ENCODE data around the gene HCK. TPM values are rescaled to one million over a fixed set of nuclear protein-coding genes. Genes with fewer than 3 reads are reported as not detected.

HCK gene
- total RNA-seq, 1 experiment from 2014 or later, result 0.17 TPM

DNA sequence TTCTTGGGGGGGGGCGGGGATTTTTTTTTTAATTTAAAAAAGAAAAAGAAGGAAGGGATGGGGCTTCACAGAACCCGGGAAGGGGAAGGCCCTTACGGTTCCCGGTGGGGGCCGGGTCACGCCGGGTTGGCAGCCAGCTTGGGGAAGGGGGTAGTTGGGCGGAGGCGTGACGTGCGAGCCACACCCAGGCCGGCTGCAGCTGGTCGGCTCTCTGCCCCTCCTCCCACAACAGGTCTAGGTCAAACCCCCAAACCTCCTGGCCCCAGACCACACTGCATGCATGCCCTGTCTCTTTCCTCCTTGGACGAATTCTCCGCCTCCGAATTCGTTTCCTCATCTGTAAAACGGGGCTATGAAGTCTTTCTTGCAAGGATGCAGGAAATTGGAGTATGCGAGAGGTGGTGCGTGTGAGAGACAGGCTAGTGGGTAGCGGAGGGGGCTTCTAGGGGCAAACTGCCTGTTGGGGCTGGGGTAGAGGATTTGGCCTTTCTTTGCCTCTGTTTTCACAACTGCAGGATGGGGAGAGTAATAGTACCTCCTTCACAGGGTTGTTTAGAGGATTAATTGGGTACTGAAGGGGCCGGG, 828 bp downstream of the HCK start (continued):
- TF ChIP-seq, protein P1, sequence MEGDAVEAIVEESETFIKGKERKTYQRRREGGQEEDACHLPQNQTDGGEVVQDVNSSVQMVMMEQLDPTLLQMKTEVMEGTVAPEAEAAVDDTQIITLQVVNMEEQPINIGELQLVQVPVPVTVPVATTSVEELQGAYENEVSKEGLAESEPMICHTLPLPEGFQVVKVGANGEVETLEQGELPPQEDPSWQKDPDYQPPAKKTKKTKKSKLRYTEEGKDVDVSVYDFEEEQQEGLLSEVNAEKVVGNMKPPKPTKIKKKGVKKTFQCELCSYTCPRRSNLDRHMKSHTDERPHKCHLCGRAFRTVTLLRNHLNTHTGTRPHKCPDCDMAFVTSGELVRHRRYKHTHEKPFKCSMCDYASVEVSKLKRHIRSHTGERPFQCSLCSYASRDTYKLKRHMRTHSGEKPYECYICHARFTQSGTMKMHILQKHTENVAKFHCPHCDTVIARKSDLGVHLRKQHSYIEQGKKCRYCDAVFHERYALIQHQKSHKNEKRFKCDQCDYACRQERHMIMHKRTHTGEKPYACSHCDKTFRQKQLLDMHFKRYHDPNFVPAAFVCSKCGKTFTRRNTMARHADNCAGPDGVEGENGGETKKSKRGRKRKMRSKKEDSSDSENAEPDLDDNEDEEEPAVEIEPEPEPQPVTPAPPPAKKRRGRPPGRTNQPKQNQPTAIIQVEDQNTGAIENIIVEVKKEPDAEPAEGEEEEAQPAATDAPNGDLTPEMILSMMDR (IDR thresholded peaks at IDR 0.05 in 2 of 3, conservative IDR thresholded peaks at IDR 0.05 in 1 of 3; ENCODE audit: borderline replicate concordance in 1 of 3, insufficient read depth in 1 of 3, low read depth in 2 of 3, low read length in 2 of 3), result no peak
- TF ChIP-seq SIN3A (IDR thresholded peaks at IDR 0.05; ENCODE audit: low read depth) (no peak), CEBPB (IDR thresholded peaks at IDR 0.05; ENCODE audit: low read depth) (no peak), FOSL1 (IDR thresholded peaks at IDR 0.05; ENCODE audit: low read depth) (no peak), ELF1 (IDR thresholded peaks at IDR 0.05; ENCODE audit: borderline replicate concordance, low read depth) (no peak), SRF (IDR thresholded peaks at IDR 0.05; ENCODE audit: low read depth) (no peak)

DNA sequence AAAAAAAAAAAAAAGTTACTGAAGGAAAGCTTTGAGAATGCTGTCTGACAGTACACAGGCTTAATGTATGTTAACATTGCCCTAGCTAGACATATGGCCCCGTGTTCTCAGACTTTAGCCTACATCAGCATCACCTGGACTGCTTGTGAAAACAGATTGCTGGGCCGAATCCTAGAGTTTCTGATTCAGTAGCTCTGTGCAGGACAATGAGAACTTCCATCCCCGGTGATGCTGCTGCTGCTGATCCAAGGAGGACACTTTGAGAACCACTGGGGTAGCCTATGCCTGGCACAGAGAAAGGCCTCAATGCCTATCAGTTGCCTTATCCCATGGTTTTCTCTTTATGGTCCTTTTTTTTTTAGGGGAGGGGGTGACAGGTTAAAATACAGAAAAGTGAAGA, 1.6 kb downstream of the HCK start:
- H3K4me2 ChIP-seq (ENCODE audit: low read length), result no peak overlapping the region
- ChIA-PET CTCF (interaction anchor here (0.7 kb wide), 2 partner anchors 10 to 610 kb away, joined by 3 read pairs; no protein-coding TSS in a partner anchor), POLR2A (no interaction called here), RAD21 (ENCODE audit: low non-redundant PET in 1 of 2, low total read pairs in 2 of 2, uncharacterized antibody in 2 of 2, unreplicated experiment in 2 of 2) (no interaction called here)
- H3K4me3 ChIP-seq (replicated peaks in 1 of 2; ENCODE audit: low read depth in 1 of 2, low read length in 2 of 2), result no peak overlapping the region
- H3K36me3 ChIP-seq (ENCODE audit: control insufficient read depth in 1 of 2, insufficient read depth in 2 of 2, low read length in 2 of 2), result no peaks in the 10 kb centered on the region
- peaks cover 8% of the 10 kb centered on the region for H3K27me3 ChIP-seq (ENCODE audit: insufficient read depth, low read length)
- ATAC-seq, result no peak
- no peaks in the 10 kb centered on the region for H3K9me2 ChIP-seq (ENCODE audit: insufficient read depth)
- H3K9me3 ChIP-seq (ENCODE audit: control insufficient read depth in 1 of 2, insufficient read depth in 1 of 2, low read depth in 1 of 2, low read length in 2 of 2), result no peaks in the 10 kb centered on the region
- no peak for TF ChIP-seq TCF7L2 (IDR thresholded peaks at IDR 0.05; ENCODE audit: borderline replicate concordance, extremely low read depth, insufficient read depth, insufficient read length)
- no peak for TF ChIP-seq EGR1 (IDR thresholded peaks at IDR 0.05; ENCODE audit: low read depth)
- no peak for TF ChIP-seq JUND (IDR thresholded peaks at IDR 0.05)
- no peak for TF ChIP-seq POLR2A (IDR thresholded peaks at IDR 0.05; ENCODE audit: borderline replicate concordance, extremely low read depth, insufficient read depth, insufficient read length)
- no peak for TF ChIP-seq CEBPB (IDR thresholded peaks at IDR 0.05; ENCODE audit: low read depth)
- TF ChIP-seq FOSL1 (IDR thresholded peaks at IDR 0.05; ENCODE audit: low read depth), result no peak
- no peak for TF ChIP-seq ELF1 (IDR thresholded peaks at IDR 0.05; ENCODE audit: borderline replicate concordance, low read depth)
- TF ChIP-seq CBX3 (IDR thresholded peaks at IDR 0.05; ENCODE audit: low read depth), result no peak
- no peak for DNase-seq (ENCODE audit: low read depth, low spot score)
- H3K9ac ChIP-seq (ENCODE audit: low read length), result no peak overlapping the region
- no peaks in the 10 kb centered on the region for H4K20me1 ChIP-seq (ENCODE audit: insufficient read depth)
- H3K27ac ChIP-seq (ENCODE audit: low read depth, low read length), result no peak overlapping the region
- no peaks in the 10 kb centered on the region for H3K79me2 ChIP-seq (ENCODE audit: insufficient read depth, low read length)
- H3K4me1 ChIP-seq (ENCODE audit: control insufficient read depth in 1 of 2, insufficient read depth in 2 of 2, low read length in 2 of 2), result no peaks in the 10 kb centered on the region
- BruUV-seq (replicated peaks), result no TSS peak
- H2AFZ ChIP-seq (ENCODE audit: low read depth, low read length, poor library complexity, severe bottlenecking), result no peak overlapping the region
- intact Hi-C loops (cut with micrococcal nuclease), result no loop called here
